Endothelial cell of hepatic sinusoid (primary cell): Measurements from ENCODE around the gene SMURF1.

ENCODE experiments used
- in situ Hi-C: cut with HindIII; loops from 2 replicates; pipeline ENCODE4 v1.10.0; 2017; ENCODE audit warnings: low sequenced_read_pairs

The SMURF1 gene

DNA sequence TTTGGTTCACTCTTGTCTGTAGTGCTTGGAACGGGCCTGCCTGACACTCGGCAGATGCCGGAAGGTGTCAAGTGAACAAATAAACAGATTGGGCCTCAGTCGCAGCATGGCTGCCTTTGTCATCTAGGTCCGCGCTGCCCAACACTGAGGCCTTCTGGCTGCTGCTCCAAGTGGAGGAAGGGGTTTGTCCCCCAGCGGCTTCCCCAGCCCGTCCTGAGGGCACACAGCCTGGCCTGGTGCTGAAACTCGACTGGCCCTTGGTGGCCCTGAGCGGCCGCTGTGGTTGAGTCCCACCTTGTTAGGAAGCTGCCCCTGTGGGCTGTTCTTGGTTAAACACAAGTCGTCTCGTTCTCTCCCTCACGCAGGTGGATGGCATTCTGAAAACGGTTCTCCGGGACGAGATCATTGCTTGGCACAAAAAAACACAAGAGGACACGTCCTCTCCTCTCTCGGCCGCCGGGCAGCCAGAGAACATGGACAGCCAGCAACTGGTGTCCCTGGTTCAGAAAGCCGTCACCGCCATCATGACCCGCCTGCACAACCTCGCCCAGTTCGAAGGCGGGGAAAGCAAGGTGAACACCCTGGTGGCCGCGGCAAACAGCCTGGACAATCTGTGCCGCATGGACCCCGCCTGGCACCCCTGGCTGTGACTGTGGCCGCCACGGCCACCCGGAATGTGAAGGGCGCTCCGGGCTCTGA, 132.1 kb downstream of the SMURF1 start:
- in situ Hi-C loops: loop anchor here (25.0 kb wide), 1 partner anchor 300 kb away; no protein-coding TSS in a partner anchor

DNA sequence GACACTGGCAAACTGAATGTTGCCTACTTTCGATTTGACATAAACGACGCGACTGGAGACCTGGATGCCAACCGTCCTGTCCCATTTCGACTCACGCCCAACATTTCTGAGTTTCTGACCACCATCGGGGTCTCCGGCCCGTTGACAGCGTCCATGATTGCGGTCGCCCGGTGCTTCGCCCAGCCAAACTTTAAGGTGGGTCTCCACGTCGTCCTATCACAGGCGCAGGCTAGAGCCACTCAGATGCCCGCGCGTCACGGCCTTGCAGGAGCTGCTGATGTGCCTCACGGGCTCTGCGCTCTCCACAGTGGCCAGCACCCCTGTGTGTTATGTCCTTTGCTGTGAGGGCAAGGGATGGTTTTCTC, 132.6 kb downstream of the SMURF1 start:
- in situ Hi-C loops: loop anchor here (25.0 kb wide), 1 partner anchor 301 kb away; no protein-coding TSS in a partner anchor

DNA sequence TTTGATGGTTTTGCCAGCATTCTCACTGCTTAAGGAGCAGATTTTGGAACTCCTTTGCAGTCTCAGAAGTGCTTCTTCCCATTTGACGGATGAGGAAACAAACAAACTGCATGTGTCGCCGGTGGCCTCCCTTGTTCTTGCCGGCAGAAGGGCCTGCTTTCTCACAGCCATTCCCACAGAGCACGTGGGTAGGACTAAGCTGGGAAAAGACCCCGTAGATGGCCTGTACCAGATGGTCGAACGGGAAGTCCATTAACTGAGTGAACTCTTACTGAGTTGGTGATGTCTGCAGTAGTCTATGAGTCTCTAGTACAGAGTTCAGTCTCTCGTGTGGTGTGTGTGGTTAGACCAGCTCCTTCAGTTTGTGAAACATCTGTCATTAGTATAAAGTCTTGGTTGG, 133.6 kb downstream of the SMURF1 start:
- in situ Hi-C loops: loop anchor here (25.0 kb wide), 1 partner anchor 302 kb away; no protein-coding TSS in a partner anchor

DNA sequence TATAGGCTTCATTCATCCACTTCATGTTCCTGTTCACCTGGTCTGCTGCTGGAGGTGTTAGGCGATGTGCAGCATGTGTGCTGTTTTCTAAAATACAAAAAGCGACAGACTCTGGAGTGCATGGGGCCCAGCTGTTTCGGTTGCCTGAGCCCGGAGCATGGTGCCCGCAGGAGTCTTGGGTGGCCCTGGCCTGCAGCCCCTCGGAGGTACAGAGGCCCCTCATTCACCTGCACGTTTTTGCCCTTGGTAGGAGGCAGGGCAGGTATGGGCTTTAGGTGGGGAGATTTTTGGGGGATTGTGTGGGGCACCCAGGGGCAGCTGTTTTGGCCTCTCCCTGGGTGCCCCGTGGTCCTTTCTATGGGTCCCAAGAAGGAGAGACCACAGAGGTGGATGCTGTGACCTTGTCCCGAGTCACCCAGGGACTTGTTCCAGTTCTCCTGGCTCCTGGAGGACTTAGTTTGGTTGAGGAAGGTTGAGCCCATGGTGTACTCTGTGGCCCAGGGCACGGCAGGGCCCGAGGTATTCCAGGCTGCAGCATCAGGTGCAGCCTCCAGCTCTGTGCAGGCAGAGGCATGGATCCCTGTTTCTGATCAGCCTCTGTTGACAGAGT, 134.9 kb downstream of the SMURF1 start:
- in situ Hi-C loops: loop anchor here (25.0 kb wide), 1 partner anchor 303 kb away; no protein-coding TSS in a partner anchor

DNA sequence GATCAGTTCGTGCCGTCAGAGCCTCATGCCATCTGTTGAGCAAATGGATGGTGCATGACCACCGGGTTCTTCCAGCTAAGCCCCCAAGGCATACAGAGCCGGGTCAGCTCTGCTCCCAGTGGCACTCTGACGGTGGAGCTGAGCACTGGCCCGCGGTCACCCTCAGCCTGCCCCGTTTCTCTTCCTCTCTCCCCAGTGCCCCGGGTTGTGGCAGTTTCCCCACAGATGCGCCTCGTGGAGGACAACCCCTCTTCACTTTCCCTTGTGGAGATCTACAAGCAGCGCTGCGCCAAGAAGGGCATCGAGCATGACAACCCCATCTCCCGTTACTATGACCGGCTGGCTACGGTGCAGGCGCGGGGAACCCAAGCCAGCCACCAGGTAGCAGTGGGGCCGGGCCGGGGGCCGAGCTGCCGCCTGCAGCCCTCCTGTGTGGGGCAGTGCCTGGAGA, 135.7 kb downstream of the SMURF1 start:
- in situ Hi-C loops: loop anchor here (25.0 kb wide), 1 partner anchor 304 kb away; no protein-coding TSS in a partner anchor

DNA sequence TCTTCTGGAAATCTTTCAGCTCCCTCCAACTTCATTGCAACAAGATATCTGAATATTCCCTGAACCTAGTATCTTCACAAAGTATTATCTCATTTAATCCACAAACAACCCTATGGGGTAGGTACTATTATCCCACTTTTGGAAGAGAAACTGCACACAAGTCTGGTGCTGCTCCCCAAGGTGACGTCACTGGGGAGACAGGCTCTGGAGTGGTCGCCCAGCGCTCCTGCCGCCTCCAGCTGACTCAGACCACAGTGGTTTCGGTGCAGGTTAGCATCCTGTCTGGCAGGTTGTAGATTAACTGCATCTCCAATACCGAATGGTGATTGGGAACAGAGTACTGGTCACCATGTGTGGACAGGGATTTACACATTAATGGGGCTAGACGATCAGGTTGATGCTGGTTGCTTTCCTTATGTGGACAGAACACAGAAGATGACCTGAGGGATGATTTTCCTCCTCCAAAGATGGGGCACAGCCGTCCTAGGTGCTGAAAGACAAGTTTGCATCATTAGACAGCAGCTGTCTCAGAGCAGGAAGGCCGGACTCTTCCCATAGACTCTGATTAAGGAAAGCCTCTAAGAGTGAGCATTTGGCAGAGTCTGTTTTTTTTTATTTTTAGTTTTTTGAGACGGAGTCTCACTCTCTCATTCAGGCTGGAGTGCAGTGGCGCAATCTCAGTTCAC, 137.0 kb downstream of the SMURF1 start:
- in situ Hi-C loops: loop anchor here (25.0 kb wide), 1 partner anchor 305 kb away; no protein-coding TSS in a partner anchor

DNA sequence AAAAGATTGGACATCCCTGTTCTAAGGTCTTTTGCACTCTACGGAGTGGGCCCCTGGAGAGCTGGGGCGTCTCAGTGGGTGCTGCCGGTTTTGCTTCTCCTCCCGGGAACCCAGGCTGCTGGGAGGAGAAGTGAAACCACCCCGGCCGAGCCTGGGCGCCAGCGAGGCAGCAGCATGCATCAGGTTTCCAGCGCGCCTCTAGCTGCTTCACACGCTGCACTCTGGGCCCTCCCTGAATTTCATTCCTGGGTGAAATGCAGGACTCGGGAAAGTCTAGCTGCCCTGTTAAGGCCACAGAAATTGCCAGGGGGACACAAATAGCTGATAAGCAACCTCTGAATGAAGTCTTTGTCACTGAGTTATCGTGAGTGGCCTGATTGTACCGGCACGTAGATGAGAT, 138.1 kb downstream of the SMURF1 start:
- in situ Hi-C loops: loop anchor here (25.0 kb wide), 1 partner anchor 307 kb away; no protein-coding TSS in a partner anchor

DNA sequence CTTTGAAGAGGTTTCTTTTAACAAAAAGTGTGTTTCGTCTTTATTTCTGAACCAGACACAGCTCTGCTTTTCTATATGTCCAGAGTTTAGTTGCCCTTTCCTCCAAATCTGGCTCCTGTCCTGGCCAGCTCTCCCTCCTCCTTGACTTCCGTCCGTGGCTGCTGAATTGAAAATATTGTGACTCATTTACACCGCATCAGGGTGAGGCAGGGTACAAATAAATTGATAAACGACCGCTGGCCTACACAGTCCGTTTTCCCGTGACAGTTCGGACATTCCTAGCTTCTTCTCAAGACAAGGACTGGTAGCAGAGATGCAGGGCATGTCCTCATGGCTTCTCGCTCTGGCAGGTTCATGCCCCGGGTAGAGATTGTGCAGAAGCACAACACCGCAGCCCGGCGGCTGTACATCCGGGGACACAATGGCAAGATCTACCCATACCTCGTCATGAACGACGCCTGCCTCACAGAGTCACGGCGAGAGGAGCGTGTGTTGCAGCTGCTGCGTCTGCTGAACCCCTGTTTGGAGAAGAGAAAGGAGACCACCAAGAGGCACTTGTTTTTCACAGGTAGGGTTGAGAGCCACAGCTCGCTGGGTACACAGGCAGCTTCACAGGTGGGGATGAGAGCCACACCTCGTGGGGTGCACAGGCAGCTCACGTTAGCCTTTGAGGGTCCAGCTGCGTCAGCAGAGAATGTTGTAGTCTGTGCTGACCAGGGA, 139.0 kb downstream of the SMURF1 start:
- in situ Hi-C loops: loop anchor here (25.0 kb wide), 1 partner anchor 307 kb away; no protein-coding TSS in a partner anchor

DNA sequence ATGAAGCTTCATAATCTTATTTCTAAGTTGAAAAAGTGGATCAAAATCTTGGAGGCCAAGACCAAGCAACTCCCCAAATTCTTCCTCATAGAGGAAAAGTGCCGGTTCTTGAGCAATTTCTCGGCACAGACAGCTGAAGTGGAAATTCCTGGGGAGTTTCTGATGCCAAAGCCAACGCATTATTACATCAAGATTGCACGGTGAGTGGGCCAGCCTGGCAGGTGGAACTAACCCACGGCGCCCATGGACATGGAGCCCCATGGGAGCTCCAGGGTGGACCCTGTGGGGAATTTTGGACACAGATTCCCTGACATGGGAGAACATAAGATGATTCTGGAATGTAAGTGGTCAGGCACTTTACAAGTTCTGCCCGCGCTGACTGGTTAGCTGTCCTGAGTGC, 139.7 kb downstream of the SMURF1 start:
- in situ Hi-C loops: loop anchor here (25.0 kb wide), 1 partner anchor 308 kb away; no protein-coding TSS in a partner anchor

DNA sequence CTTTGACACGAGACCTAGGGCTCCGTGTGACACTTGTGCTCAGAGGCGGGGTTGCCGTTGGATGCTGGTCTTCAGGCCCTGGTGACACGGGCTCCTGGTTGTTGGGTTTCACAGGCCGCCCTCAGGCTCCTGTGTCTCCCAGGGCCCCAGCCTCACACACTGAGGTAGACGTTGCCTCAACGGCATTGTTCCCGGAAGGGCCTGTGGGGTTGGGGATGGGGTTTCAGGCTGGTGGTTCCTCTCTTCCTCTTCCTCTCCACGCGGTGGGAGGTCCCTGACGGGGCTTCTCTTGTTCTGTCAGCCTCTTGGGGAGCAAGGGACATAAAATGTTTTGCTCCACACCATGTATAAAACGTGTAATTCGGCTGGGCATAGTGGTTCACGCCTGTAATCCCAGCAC, 140.5 kb downstream of the SMURF1 start:
- in situ Hi-C loops: loop anchor here (25.0 kb wide), 1 partner anchor 309 kb away; no protein-coding TSS in a partner anchor

DNA sequence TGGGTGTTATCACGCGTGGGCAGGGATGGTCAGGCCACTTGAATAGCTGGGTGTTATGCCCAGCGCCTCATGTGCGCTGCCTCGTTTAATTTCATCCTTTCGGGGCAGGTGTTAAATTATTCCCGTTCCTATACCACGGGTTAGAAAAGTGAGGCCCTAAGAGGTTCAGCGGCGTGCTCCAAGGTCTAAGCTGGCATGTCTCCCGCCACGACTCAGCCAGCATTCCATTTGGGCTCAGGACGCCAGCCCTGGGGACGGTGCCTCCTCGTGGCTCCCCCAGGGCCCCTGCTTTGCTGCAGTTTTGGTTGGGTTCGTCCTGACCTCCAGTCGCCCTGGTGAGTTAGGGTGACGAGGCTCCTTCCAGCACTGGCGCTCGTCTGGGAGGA, 141.1 kb downstream of the SMURF1 start:
- in situ Hi-C loops: loop anchor here (25.0 kb wide), 1 partner anchor 309 kb away; no protein-coding TSS in a partner anchor

DNA sequence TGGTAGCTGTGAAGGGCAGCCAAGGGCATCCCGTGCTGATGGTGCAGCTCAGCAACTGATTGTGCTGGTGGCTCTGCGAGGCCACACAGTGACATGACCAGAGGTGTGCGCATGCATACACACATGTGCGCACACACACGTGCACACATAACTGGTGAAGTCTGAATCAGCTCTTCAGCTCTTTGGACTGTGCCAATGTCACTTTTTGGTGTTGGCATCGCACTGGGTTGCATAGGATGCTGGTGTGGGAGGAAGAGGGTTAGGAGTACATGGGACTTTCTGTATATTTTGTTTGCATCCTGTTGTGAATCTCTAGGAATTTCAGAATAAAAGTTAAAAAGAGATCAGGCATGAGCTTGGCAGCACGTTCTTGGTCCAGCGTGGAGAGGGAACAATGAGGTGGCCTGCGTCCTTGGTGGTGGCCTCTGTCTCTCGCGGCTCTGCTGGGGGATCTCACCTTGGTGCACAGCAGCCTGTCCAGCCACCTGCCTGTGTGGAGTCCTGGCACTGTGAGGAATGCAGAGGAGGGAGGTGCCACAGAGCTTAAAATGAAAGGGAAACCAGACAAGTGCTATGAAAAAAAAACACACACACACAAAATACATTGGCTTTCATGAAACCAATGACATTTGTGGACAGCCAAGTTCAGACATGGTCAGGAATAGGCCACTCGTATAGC, 141.6 kb downstream of the SMURF1 start:
- in situ Hi-C loops: loop anchor here (25.0 kb wide), 1 partner anchor 310 kb away; no protein-coding TSS in a partner anchor

DNA sequence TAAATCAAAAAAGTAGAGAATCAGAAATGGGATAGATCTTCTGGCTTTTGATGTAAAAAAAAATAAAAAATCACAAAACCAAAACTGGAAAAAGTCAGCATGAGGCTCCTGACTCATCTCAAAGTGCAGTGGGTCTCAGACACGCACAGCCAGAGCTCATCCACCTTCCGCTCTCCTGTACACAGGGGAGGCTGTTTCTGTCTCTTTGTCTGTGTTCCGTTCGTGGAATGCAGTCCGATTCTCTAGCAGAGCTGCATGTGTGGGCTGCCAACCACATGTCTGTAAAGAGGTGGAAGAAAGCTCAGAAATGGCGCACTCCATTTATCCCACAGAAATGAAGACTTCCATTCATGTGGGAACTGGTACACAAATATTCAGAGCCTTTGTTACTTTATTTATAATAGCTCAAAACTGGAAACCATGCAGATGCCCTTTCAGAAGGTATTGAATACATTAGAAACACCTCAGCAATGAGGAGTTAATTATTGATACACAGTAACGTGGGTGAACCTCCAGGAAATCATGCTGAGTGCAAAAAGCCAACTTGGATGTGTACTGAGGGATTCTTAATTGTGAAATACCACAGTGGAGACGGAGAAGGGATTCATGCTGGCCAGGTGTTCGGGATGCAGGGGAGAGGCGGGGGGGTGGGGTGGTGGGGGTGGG, 142.3 kb downstream of the SMURF1 start:
- in situ Hi-C loops: loop anchor here (25.0 kb wide), 1 partner anchor 311 kb away; no protein-coding TSS in a partner anchor

DNA sequence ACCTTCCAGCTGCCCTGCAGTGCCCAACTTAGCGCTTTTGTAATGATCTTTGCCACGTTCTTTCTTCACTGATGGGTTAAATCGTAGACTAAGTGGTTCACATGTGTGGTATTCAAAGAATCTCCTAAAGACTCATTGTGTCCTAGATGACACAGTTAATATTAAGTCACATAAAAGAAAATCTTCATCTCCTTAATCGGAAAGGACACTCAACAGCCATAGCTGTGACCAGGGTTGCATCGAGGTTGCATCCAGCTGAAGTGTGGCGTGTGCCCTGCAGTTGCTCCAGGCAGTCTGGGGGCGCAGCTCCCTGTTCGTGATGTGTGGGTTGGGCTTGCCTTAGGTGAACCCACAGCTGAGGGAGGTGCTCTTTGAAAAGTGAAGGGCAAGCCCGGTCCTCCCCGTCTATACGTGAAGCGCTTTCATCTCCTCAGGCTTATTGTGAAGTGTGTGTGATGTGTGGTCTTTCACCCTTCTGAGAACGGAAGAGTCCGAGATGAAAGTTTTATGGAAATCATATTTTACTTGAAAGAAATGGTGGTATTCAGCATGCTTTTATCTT, 142.9 kb downstream of the SMURF1 start:
- in situ Hi-C loops: loop anchor here (25.0 kb wide), 1 partner anchor 311 kb away; no protein-coding TSS in a partner anchor

DNA sequence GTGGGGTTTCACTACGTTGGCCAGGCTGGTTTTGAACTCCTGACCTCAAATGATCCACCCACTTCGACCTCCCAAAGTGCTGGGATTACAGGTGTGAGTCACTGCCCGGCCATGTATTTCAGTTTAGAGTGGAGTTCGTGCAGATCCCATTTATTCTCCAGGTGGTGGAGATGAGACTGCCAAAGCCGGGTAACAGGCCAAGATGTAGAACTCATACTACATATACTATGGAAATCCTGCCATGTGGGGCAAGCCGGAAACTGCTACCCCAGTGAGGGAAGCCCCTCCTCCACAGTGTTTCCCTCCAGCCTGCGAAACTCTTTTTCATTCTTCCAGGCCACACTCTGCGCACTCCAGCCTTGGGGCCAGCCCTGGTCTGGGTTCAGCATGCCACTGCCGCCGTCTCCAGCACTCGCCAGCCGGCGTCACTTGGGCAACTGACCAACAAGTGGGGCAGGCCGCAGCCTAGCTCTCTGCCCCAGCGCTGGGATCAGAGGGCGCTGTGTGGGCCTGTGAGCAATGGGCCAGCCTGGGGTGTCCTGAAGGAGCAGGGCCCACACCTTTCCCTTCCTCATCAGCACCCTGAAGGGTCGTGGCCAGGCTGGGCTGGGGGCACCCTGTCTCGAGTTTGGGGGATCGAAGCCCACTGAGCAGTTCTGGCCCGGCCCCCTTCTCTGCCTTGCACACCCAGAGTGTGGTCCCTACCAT, 143.6 kb downstream of the SMURF1 start:
- in situ Hi-C loops: loop anchor here (25.0 kb wide), 1 partner anchor 312 kb away; no protein-coding TSS in a partner anchor

DNA sequence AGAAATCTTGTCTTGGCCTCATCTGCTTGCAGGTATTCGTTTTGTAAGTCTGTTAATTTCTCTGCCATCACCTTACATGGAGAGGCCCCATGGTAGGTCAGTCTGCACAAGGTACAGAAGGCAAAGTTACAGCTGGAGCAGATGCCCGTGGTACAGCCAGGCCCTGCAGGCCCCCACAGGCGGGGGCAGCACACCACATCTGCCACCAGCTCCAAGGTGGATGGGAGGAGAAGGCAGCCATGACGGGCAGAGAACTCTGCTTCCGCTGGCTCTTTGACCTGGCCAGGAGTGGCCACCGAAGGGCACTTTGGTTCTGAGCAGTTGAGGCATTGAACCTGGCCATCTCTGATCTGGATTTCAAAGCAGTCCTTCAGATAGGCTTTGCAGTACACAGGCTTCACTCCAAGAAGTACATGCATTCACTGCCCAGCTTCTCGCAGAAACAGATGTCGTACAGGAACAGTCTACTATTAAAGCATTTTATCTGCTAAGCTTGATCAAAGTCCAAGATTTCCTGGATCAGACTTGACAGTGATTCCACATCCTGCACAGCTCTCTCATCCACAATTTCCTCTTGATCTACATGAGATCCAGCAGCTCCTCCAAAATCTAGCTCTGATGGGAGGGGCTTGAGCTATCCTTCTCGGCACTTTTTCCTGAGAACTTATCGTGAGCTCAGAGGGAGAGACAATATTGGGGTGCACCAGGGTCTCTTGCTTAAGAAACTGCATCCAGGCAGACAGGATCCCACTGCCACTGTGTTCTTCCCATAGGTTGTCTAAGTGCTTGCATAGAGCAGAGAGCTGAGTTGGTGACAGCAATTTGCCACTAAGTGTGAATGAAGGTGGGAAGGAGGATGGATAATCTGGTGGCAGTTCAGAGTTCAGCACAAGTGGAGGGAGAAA, 144.8 kb downstream of the SMURF1 start:
- in situ Hi-C loops: loop anchor here (5.0 kb wide), 1 partner anchor 62 kb away; no protein-coding TSS in a partner anchor

DNA sequence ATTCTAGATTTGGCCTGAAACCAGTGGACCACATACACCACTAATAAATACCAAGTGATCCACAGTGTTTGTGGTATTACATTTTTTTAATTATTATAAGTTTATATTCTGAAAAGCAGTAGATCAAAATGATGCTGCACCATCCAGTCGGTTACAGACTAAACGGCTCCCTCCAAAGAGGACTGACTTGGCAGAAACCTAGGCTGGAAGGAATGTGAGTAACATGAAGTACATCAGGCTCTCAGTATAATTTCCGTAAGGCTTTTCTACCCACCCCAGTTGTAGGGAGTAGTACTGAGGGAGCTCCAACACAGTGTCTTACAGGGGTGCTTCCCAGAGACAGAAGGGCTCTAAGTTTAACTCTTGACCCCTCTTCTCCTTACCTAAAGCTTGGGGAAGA, 146.1 kb downstream of the SMURF1 start:
- in situ Hi-C loops: loop anchor here (5.0 kb wide), 1 partner anchor 61 kb away; no protein-coding TSS in a partner anchor
